Activated CD8-positive, alpha-beta memory T cell treated with anti-CD3 and anti-CD28 coated beads for 48 hours (primary cell): ENCODE data around the gene ACAP1.

Experiments used
- DNase-seq, 3 experiments: peaks; one replicate each; pipeline ENCODE4 v3.0.0-alpha.2; 2020; ENCODE audit warnings: low read depth in 2 of 3, low spot score in 2 of 3

The ACAP1 gene

GRCh38 chr17:7309628-7310027 is 26.7 kb upstream of the ACAP1 start:
- no peak for DNase-seq

GRCh38 chr17:7311110-7311705 is 25.1 kb upstream of the ACAP1 start:
- no peak for DNase-seq

- no peak for DNase-seq
These were observed 23.8 kb upstream of the ACAP1 start for GRCh38 chr17:7312432-7313087.

GRCh38 chr17:7313088-7313889 is 23.0 kb upstream of the ACAP1 start:
- no peak for DNase-seq

DNA sequence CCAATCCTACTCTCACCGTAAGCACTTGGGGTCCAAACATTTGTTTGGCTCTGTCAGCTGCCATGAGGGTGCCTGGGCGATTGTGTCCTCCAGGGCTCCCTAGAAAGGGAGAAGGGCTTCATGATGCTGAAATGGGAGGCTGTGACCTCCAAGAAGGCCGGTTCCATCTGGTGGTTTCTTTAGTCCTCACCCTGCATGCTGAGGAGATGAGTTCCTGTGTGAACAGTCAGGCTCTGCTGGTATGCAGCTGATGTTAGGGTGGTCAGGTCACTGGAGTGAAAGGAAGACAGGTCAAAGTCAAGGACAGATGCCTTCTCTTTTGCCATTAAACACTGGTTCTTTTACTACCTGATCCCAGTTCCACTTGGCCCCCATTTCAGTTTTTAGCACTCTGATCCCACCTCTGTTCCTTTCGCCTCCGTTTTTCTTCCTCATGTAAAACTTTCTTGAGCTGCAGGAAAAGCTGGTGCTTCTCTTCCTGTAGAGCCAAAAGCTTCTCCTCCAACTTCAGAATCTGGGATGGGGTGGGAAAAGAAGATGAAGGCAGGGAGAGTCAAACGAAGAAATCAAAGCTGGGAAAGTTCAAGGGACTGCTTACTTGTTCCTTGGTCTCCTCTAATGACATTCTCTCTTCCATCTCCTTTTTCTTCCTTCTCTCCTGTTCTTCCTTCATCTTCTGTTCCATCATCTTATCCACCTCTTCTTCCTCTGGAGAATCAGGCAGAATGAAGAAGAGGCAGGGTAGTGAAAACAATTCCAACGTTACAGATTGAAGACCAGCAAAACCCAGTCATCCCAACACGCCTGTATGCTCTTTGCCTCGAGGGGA is 22.2 kb upstream of the ACAP1 start:
- DNase-seq: no peak

GRCh38 chr17:7314719-7315569 is 21.4 kb upstream of the ACAP1 start, which contains the start of gene GPS2:
Gene GPS2 (minus strand): TSS chr17:7315360. CDS start chr17:7315052, 308 bp downstream.
- DNase-seq: peak; percentile 84 to 92 (median 87)

DNA sequence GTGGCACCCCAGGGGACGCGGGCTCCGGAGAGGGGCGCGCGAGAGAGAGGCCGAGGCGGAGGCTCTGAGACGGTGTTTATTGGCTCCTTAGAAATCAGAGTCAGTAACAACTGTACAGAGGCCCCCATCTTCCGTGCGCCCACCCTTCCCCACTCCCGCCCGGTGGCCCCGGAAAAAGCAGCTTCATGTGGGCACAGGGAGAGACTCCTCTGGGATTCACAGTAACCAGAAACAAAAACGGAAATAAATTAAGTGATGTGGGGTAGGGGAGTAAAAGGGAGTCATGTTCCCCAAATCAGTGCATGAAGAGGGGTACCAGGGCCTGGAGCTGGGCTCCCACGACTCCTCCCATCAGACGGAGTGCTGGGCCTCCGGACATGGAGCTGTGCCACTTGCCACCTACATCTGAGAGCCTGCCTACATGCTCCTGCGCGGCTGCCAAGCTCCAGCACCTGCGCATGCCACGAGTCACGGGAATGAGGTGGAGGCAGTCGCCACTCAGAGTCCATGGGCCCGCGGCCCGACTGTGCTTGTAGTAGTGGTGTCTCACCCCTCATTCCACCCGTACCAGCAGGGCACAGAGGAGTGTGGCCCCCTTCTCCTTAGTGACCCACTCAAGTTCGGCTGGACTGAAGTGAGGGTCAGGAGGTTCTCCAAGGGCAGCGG is 20.6 kb upstream of the ACAP1 start:
- DNase-seq: no peak

- no peak for DNase-seq
These were observed 19.0 kb upstream of the ACAP1 start for GRCh38 chr17:7317161-7317803.

DNA sequence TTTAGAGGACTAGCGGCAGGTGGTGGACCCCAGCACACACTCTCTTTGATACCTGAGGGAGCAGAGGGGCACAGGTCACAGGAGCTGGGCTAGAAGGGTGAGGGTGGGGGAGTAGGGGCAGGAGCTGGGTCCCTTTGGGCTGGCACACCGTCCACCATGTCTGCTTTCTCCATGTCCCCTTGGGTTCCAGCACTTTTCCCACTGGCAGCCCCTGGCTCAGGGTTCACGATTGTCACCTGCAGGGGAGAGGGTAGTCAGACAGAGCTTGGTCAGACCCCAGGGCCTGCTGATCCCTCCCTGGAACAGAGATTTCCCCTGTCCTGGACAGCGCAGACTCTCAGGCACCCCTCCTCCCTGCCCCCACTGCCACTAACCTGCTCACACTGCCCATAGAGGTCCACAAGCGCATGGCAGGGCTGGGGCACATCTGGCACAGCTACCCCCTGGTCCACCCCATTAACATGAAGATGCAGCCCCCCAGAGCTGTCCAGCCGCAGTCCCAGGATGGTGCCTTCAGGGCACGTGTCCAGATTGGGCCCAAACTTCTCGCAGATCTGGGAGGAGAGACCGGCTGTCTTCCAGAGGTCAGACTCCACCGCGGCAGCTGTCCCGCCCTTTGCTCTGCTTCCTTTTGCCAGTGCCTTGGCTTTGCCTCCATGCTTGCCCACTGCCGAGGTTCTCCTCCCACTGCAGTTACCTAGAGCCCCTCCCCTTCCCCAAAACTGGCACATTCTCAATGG is 18.0 kb upstream of the ACAP1 start:
- DNase-seq: no peak

- no peak for DNase-seq
These were observed 14.9 kb upstream of the ACAP1 start for GRCh38 chr17:7321466-7321865.

DNA sequence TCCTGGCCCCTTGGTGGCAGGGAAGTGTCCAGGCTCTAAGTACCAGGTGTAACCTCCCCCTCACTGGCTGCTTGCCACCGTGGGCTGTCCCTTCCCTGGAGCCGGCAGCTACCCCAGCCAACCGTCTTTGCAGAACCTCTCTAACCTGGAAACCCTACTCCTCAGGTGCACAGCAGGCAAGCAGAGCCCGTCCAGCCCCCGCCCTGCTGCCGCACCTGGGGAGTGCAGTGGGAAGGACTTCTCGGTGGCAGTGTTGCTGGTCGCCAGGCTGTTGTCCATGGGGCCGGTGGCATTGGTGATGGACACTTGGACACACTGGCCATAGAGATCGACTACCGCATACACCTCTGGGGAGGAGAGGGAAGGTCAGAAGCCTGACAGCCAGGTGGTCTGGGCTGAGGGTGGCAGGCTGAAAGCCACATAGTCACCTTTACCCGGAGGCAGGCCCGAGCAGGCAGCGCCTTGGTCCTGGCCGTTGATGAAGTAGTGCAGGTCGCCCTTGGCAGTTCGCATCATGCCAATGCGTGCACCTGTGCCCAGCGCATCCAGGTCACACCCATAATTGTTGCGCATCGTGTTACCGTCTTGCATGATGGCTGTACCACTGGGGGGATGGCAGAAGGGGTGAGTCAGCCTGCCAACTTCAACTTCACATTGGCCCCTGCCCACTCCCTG is 13.7 kb upstream of the ACAP1 start:
- DNase-seq: no peak

DNA sequence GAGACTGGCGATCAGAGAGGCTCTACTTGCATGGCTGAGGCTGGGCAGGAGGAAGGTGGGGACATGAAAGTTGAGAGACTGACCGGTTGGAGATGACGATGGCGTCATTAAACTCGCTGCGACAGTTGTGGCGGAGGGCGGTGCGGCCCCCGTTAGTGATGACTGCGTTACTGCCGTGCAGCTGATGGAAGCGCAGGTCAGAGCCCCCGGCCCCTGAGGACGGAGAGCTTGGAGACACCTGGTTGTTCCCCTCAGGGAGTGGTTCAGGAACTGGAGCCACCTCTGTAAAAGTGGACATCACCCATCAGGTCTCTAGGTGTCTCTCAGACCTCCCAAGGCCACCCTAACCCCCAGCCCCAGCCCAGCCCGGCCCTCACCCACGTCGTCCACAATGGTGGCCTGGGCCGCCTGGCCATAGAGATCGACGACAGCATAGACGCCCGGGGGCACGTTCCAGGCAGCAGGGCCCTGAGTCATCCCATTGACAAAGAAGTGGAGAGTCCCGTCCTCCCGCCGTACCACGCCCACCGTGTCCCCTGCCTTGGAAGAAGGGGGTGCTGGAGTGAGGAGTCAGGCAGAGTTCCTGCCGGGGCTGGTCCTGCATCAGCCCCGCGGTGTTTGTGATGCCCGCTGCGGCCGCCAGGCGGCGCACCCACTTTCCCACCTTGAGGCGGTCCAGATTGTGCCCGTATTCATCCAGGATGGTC is 12.4 kb upstream of the ACAP1 start:
- peak in 1 of 3 experiments; percentile 74 for DNase-seq

DNA sequence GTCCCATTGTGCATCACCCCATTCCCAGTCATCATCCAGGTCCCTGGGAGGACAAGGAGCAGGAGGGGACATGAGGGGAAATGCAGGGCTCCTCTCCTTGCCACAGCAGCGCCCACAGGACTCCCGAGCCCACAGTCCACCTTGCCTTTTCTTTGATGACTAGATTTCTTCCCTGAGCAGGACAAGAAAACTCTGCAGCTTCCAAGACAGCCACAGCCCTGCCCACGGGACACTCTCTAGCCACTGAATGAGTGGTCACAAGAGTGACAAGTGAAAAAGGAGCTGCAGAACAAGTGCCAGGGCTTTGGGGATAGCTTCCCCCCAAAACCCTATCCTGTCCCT is 11.9 kb upstream of the ACAP1 start:
- no peak for DNase-seq

DNA sequence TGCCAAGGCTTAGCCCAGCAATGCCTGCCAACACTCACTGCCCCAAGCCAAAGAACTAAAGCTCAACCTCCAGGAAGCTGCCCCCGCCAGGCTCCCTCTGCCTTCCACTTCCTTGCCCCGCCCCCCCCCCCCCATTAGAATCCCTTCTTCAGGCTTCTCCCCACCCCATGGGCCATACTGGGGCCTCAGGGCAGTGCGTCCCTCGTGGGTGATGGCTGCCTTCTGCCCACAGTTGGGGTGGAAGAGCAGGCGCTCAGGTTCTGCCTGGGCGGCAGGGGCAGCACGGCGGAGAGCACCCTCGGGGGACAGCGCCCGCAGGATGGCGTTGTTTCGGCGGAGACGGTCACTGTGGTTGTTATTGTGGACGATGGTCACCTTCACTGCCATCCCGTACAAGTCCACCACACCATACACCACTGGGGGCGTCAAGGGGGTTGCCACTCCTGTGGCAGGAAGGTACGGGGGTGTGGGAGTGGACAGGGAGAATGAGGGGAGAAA is 11.2 kb upstream of the ACAP1 start:
- DNase-seq: no peak

- no peak for DNase-seq
These were observed 10.1 kb upstream of the ACAP1 start for GRCh38 chr17:7326186-7326585.

- DNase-seq: no peak
These were observed 9.3 kb upstream of the ACAP1 start for GRCh38 chr17:7327056-7327455.

GRCh38 chr17:7327501-7327900 is 8.8 kb upstream of the ACAP1 start:
- DNase-seq: no peak
